Esophagus squamous epithelium (tissue), 5 donors: ENCODE measurements around the gene PLAC1. TPM values are rescaled to one million over a fixed set of nuclear protein-coding genes. Genes with fewer than 3 reads are reported as not detected.

ENCODE experiments used
- DNase-seq: peaks from one replicate; lab custom pipeline; 2025; lab: John Stamatoyannopoulos, UW
- H3K27ac ChIP-seq, 4 donors: fragments of 200-600 bp; sonication (generic); one replicate each; pipeline ENCODE4 v1.5.1; 2016 to 2019; ENCODE audit warnings: mild to moderate bottlenecking in 1 of 4
- H3K27me3 ChIP-seq, 4 donors: fragments of 200-600 bp; sonication (generic); 1 replicate in 3 of 4; 2 replicates in 1 of 4; pipeline versions ENCODE4 v1.5.1 to v1.6.0; 2017 to 2021; ENCODE audit warnings: antibody characterized with exemption in 1 of 4
- H3K36me3 ChIP-seq, 3 donors: fragments of 200-600 bp; sonication (generic); one replicate each; pipeline ENCODE4 v1.5.1; 2016 to 2019
- H3K4me1 ChIP-seq, 3 donors: fragments of 200-600 bp; sonication (generic); one replicate each; pipeline ENCODE4 v1.5.1; 2017 to 2019
- H3K4me3 ChIP-seq, 4 donors: fragments of 200-600 bp; sonication (generic); 1 replicate in 3 of 4; 2 replicates in 1 of 4; pipeline ENCODE4 v1.5.1; 2016 to 2019; ENCODE audit warnings: mild to moderate bottlenecking in 2 of 4, moderate library complexity in 1 of 4
- H3K9me3 ChIP-seq, 3 donors: fragments of 200-600 bp; sonication (generic); one replicate each; pipeline ENCODE4 v1.5.1; 2016 to 2019
- CTCF ChIP-seq, 6 experiments: fragments of 450-650 bp in 4 of 6; fragments of 200-600 bp in 2 of 6; sonication (generic) in 2 of 6; IDR thresholded peaks; one replicate each; pipeline ENCODE4 v1.5.1; 2016 to 2019; ENCODE audit warnings: antibody characterized with exemption in 6 of 6, mild to moderate bottlenecking in 4 of 6, moderate library complexity in 4 of 6
- POLR2A ChIP-seq, 4 donors: fragments of 450-650 bp; IDR thresholded peaks; one replicate each; pipeline ENCODE4 v1.6.1; 2017; ENCODE audit warnings: antibody characterized with exemption in 4 of 4, mild to moderate bottlenecking in 4 of 4, moderate library complexity in 3 of 4
- WGBS, 2 donors: methylation state at CpG; one replicate each; pipeline ENCODE4 v1.1.5; 2018; 5-methylcytosine and 5-hydroxymethylcytosine counted together
- intact Hi-C: fragments of 100-400 bp; cut with DNase I; formaldehyde crosslinking; loops from one replicate; pipeline ENCODE4 v1.15.0; 2022
- total RNA-seq, 4 donors: library from RNA; depleted of rRNA; stranded (reverse); fragments of >200 nt; gene quantifications; one replicate each; pipeline ENCODE4 v1.1.0, GENCODE V29; 2016
- donor health status: DM: yes; HTN: yes; CAD: no.

The PLAC1 gene, protein sequence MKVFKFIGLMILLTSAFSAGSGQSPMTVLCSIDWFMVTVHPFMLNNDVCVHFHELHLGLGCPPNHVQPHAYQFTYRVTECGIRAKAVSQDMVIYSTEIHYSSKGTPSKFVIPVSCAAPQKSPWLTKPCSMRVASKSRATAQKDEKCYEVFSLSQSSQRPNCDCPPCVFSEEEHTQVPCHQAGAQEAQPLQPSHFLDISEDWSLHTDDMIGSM
- under 1 TPM in 1 of 4 donors, not detected in 3; 0.38 TPM for total RNA-seq

- no peak within 1 kb of the TSS for H3K27ac ChIP-seq
- no peaks in the 10 kb centered on the region for H3K4me1 ChIP-seq
- H3K4me3 ChIP-seq, result no peak within 1 kb of the TSS
- no peak for DNase-seq
- no peak for TF ChIP-seq CTCF (IDR thresholded peaks at IDR 0.05)
- TF ChIP-seq POLR2A (IDR thresholded peaks at IDR 0.05), result no peak
- H3K9me3 ChIP-seq, result no peaks in the 10 kb centered on the region
- no peaks in the 10 kb centered on the region for H3K27me3 ChIP-seq
- 61 to 66% methylated on average over 4 to 5 of the region's 5 CpGs for WGBS, 2 donors
- intact Hi-C loops, result no loop called here
- H3K36me3 ChIP-seq, result no peaks in the 10 kb centered on the region
Measured at GRCh38 chrX:134658002-134658759, at the start of gene PLAC1. Gene PLAC1, minus strand, starts transcription at chrX:134658471. Its CDS starts 91,789 bp downstream, at chrX:134566682.

DNA sequence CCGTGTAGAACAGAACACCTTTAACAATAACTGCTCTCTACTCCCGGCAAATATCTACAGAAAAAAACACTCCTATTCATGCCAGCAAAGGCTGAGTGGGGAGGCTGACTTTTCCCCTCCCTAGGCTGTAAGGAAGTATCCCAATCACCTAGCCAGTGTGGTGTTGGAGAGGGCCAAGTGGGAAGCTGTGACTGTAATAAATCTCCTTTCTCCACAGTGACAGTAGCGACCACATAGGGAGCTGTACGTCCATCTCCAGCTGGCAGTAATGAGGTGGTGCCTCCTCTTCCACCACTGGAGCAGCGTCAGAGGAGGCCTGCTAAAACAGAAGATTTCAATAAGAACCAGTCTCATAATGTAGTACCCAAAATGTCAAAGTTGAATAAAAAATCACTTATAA is 47.9 kb upstream of the PLAC1 start:
- 39 to 62% methylated on average over 2 to 5 of the region's 5 CpGs for WGBS, 2 donors
- no peak for DNase-seq
- H3K36me3 ChIP-seq, result no peaks in the 10 kb centered on the region
- TF ChIP-seq POLR2A (IDR thresholded peaks at IDR 0.05) (no peak), CTCF (IDR thresholded peaks at IDR 0.05) (no peak)
- H3K9me3 ChIP-seq, result peaks cover 0 to 3% (median 0%) of the 10 kb centered on the region in 3 donors
- intact Hi-C loops, result no loop called here
- H3K27ac ChIP-seq, result no peak overlapping the region
- no peaks in the 10 kb centered on the region for H3K4me1 ChIP-seq
- no peaks in the 10 kb centered on the region for H3K27me3 ChIP-seq
- no peak overlapping the region for H3K4me3 ChIP-seq

DNA sequence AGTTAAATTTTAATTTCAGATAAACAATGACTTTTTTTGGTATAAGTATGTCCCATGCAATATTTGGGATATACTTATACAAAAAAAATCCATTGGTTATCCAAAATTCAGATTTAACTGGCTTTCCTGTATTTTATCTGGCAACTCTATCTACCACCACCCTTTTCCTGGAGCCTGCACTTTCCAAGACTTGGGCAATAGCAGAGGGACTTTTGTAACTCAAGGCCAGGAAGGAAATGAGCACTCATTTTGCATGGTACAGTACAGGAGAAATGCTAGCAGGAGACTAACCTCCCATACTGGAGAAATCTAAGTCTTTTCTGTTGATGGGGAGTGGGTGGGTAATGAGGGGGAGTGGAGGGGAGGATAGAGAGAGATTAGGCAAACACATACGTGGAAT is 37.7 kb upstream of the PLAC1 start:
- Histone ChIP-seq H3K4me1 (no peaks in the 10 kb centered on the region), H3K27ac (no peak overlapping the region), H3K9me3 (peaks cover 0 to 6% (median 0%) of the 10 kb centered on the region in 3 donors), H3K36me3 (no peaks in the 10 kb centered on the region), H3K4me3 (no peak overlapping the region), H3K27me3 (no peaks in the 10 kb centered on the region)
- DNase-seq, result no peak
- intact Hi-C loops, result no loop called here
- TF ChIP-seq CTCF (IDR thresholded peaks at IDR 0.05) (no peak), POLR2A (IDR thresholded peaks at IDR 0.05) (no peak)
- 52 to 100% methylated on average over 1 of the region's 1 CpG for WGBS, 2 donors

DNA sequence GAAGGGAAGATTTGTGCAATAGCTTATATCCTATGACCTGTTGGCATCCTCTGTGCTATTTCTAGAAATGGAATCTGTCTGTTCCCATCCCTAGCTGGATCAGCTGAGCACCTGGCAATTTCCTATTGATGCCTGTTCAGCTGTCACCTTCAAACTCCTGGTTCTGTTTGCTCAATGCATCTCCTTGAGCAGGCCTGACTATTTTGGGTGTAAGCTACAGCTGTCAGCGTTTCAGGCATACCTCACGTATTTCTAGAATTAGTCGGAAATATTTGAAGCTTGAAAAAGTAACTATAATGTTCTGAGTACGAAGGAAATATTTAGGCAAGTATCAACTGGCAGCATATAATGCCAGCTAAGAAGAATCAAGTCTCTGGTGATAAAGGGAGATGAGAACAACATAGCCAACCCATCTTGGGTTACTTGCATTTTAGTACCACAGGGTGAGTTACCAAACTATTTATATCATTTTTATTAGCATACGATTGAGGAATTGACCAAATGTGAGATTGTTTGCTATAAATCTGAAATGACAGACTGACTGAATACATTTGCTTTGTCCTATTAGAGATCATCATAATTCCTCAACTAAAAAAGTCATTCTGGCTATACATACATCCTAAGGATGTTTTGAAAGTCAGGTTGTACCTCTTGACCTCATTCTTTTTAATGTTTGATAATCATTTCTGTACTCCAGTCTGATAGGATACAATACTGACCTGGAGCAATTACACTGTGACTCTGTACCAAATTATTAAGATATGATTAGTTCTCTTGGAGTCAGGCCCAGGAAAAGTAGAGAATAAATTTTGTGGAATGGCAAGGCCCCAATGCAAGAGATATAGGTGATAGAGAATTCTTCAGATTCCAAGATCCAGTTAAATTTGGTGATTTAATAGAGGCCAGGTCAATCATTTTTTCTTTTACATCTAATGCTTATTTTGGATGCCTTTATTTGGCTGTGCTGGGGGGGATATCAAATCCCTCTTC is 36.4 kb upstream of the PLAC1 start:
- 70 to 75% methylated on average over 4 to 5 of the region's 5 CpGs for WGBS, 2 donors
- TF ChIP-seq CTCF (IDR thresholded peaks at IDR 0.05) (no peak), POLR2A (IDR thresholded peaks at IDR 0.05) (no peak)
- H3K4me3 ChIP-seq, result no peak overlapping the region
- H3K9me3 ChIP-seq, result no peaks in the 10 kb centered on the region
- intact Hi-C loops, result no loop called here
- no peaks in the 10 kb centered on the region for H3K36me3 ChIP-seq
- no peak for DNase-seq
- no peaks in the 10 kb centered on the region for H3K4me1 ChIP-seq
- H3K27me3 ChIP-seq, result no peaks in the 10 kb centered on the region
- H3K27ac ChIP-seq, result no peak overlapping the region
